ENCODE measurements around the gene BSCL2.
"Not testable (repeated sequence)": the region's sequence is repeated elsewhere in the genome, so short reads cannot be mapped to it uniquely, and the experiment has no call there.

The BSCL2 gene

GRCh38 chr11:62707277-62707861 lies at the start of gene BSCL2, which contains the start of gene GNG3:
TSS of gene BSCL2 (minus strand) at chr11:62707424. CDS start at chr11:62707195, 229 bp downstream.
TSS of gene GNG3 (plus strand) at chr11:62707676. CDS start at chr11:62708296, 620 bp downstream.
- DNase-seq (ENCODE audit: low read depth), result no peak

- DNase-seq (ENCODE audit: low read depth), result no peak
Observed at GRCh38 chr11:62755086-62755615, 47.9 kb upstream of the BSCL2 start.

- peak; percentile 96 for DNase-seq (ENCODE audit: low read depth)
Observed at GRCh38 chr11:62753736-62754603, 46.7 kb upstream of the BSCL2 start, which contains the start of gene ZBTB3. TSS of gene ZBTB3 (minus strand) at chr11:62754160. CDS start at chr11:62753664, 496 bp downstream.

GRCh38 chr11:62752994-62753735 lies 45.9 kb upstream of the BSCL2 start:
- DNase-seq (ENCODE audit: low read depth), result no peak

GRCh38 chr11:62752177-62752785 lies 45.1 kb upstream of the BSCL2 start:
- no peak for DNase-seq (ENCODE audit: low read depth)

GRCh38 chr11:62749931-62750330 lies 42.7 kb upstream of the BSCL2 start:
- not testable (repeated sequence) for DNase-seq (ENCODE audit: low read depth)

GRCh38 chr11:62747475-62748160 lies 40.4 kb upstream of the BSCL2 start:
- DNase-seq (ENCODE audit: low read depth), result no peak

- no peak for DNase-seq (ENCODE audit: low read depth)
Observed at GRCh38 chr11:62737196-62737595, 30.0 kb upstream of the BSCL2 start.

- DNase-seq (ENCODE audit: low read depth), result no peak
Observed at GRCh38 chr11:62732830-62733229, 25.6 kb upstream of the BSCL2 start.

GRCh38 chr11:62730076-62730475 lies 22.9 kb upstream of the BSCL2 start:
- not testable (repeated sequence) for DNase-seq (ENCODE audit: low read depth)

- peak; percentile 77 for DNase-seq (ENCODE audit: low read depth)
Observed at GRCh38 chr11:62728171-62728988, 21.2 kb upstream of the BSCL2 start, which contains the start of gene TTC9C. TSS of gene TTC9C (plus strand) at chr11:62728486. CDS start at chr11:62728849, 363 bp downstream.

GRCh38 chr11:62727872-62728170 lies 20.6 kb upstream of the BSCL2 start:
- peak; percentile 63 for DNase-seq (ENCODE audit: low read depth)

GRCh38 chr11:62727165-62727871 lies 20.1 kb upstream of the BSCL2 start, which contains the start of gene HNRNPUL2:
TSS of gene HNRNPUL2 (minus strand) at chr11:62727457. CDS start at chr11:62727156, 301 bp downstream.
- peak; percentile 96 for DNase-seq (ENCODE audit: low read depth)

- no peak for DNase-seq (ENCODE audit: low read depth)
Observed at GRCh38 chr11:62726915-62727164, 19.6 kb upstream of the BSCL2 start.

- no peak for DNase-seq (ENCODE audit: low read depth)
Observed at GRCh38 chr11:62726156-62726914, 19.1 kb upstream of the BSCL2 start.

GRCh38 chr11:62725646-62726045 lies 18.4 kb upstream of the BSCL2 start:
- DNase-seq (ENCODE audit: low read depth), result no peak

GRCh38 chr11:62724171-62724570 lies 16.9 kb upstream of the BSCL2 start:
- no peak for DNase-seq (ENCODE audit: low read depth)

GRCh38 chr11:62721994-62722393 lies 14.8 kb upstream of the BSCL2 start:
- no peak for DNase-seq (ENCODE audit: low read depth)
